HepG2 (cell line): ENCODE results near the gene ELAVL3. TPM values are rescaled to one million over a fixed set of nuclear protein-coding genes. Genes with fewer than 3 reads are reported as not detected.

Experiments used
- ATAC-seq: fragments of 200-7000 bp; cut with Tn5 transposase; 3 replicates; pipeline ENCODE4 v1.9.1; 2020; ENCODE audit warnings: mild to moderate bottlenecking, moderate library complexity
- BruUV-seq: library from RNA; stranded (reverse); fragments of 400-500 nt; replicated peaks from 2 replicates; lab custom pipeline; 2021; lab: Mats Ljungman, UMichigan
- CTCF ChIA-PET: fragments of 300-600 bp; formaldehyde crosslinking; extraction: SDS; loops from one replicate; lab custom pipeline; 2021; ENCODE audit warnings: low total read pairs, inconsistent platforms, low intra/inter-chr PET ratio; lab: Yijun Ruan, JAX
- POLR2A ChIA-PET: fragments of 350-600 bp; sonication (Branson Sonifier 250); formaldehyde crosslinking; loops from one replicate; lab custom pipeline; 2020; ENCODE audit warnings: antibody characterized with exemption, inconsistent platforms; lab: Yijun Ruan, JAX
- DNase-seq: peaks from one replicate; pipeline ENCODE4 v3.0.0-alpha.2; 2015; ENCODE audit warnings: low spot score
- FAIRE-seq: peaks from 3 replicates; lab custom pipeline; 2011; peaks lifted over from hg19 to GRCh38; lab: Jason Lieb, UNC
- H2AFZ ChIP-seq: one replicate; pipeline ENCODE4 v1.6.1; 2011; ENCODE audit warnings: low read length, inconsistent platforms
- H3K27ac ChIP-seq: fragments of 300-600 bp; 3 replicates; pipeline ENCODE4 v1.8.0; 2011; ENCODE audit warnings: mixed run types, mild to moderate bottlenecking, mixed read lengths, low read length, inconsistent platforms; ENCODE audit not compliant: insufficient read depth; ENCODE audit errors: extremely low read length
- H3K27me3 ChIP-seq, 2 experiments: fragments of 200-600 bp in 1 of 2; 2 replicates in 1 of 2; 3 replicates in 1 of 2; pipeline versions ENCODE4 v1.6.0 to v1.8.0; 2011; ENCODE audit warnings: low read length in 2 of 2, mild to moderate bottlenecking in 2 of 2, moderate library complexity in 2 of 2, inconsistent platforms in 1 of 2; ENCODE audit not compliant: insufficient read depth in 2 of 2, control insufficient read depth in 1 of 2
- H3K36me3 ChIP-seq, 2 experiments: fragments of 200-600 bp in 1 of 2; replicated peaks in 1 of 2; 2 replicates in 1 of 2; 3 replicates in 1 of 2; pipeline versions ENCODE4 v1.5.1 to v1.8.0; 2011; ENCODE audit warnings: low read length in 2 of 2, inconsistent platforms in 1 of 2; ENCODE audit not compliant: insufficient read depth in 2 of 2, control insufficient read depth in 1 of 2
- H3K4me1 ChIP-seq: 2 replicates; pipeline ENCODE4 v1.5.1; 2012; ENCODE audit warnings: low read length, inconsistent platforms; ENCODE audit not compliant: insufficient read depth
- H3K4me2 ChIP-seq: 2 replicates; pipeline ENCODE4 v1.6.0; 2011; ENCODE audit warnings: low read depth, low read length, inconsistent platforms
- H3K4me3 ChIP-seq, 3 experiments: fragments of 200-600 bp in 1 of 3; sonication (generic), shearing (Covaris generic) in 1 of 3; replicated peaks in 1 of 3; 2 replicates each; pipeline ENCODE4 v1.5.1; 2011 to 2016; ENCODE audit warnings: low read length in 3 of 3, inconsistent platforms in 2 of 3, low read depth in 2 of 3, mild to moderate bottlenecking in 2 of 3, control low read depth in 1 of 3, mixed read lengths in 1 of 3; ENCODE audit not compliant: insufficient read depth in 1 of 3
- H3K79me2 ChIP-seq: one replicate; pipeline ENCODE4 v1.6.1; 2011; ENCODE audit warnings: low read length, inconsistent platforms; ENCODE audit not compliant: insufficient read depth
- H3K9ac ChIP-seq: 2 replicates; pipeline ENCODE4 v1.6.0; 2011; ENCODE audit warnings: mild to moderate bottlenecking, low read depth, low read length, inconsistent platforms; ENCODE audit not compliant: insufficient read depth
- H3K9me3 ChIP-seq: 2 replicates; pipeline ENCODE4 v1.5.1; 2012; ENCODE audit warnings: mild to moderate bottlenecking, low read length
- H4K20me1 ChIP-seq: 2 replicates; pipeline ENCODE4 v1.6.0; 2011; ENCODE audit warnings: inconsistent platforms, mild to moderate bottlenecking, low read length, moderate library complexity; ENCODE audit not compliant: insufficient read depth
- ERF ChIP-seq: IDR thresholded peaks from 2 replicates; pipeline ENCODE4 v1.6.1; 2018; ENCODE audit warnings: missing biosample characterization, missing genetic modification reagents
- GZF1 ChIP-seq: sonication (generic); formaldehyde crosslinking; IDR thresholded peaks from 2 replicates; pipeline ENCODE4 v1.5.1; 2020; ENCODE audit warnings: mild to moderate bottlenecking, missing genetic modification reagents
- KDM1A ChIP-seq: IDR thresholded peaks from 2 replicates; pipeline ENCODE4 v1.6.1; 2016; ENCODE audit warnings: missing compliant biosample characterization
- TFE3 ChIP-seq: IDR thresholded peaks from 2 replicates; pipeline ENCODE4 v1.6.1; 2016
- ZNF121 ChIP-seq: sonication (generic); formaldehyde crosslinking; IDR thresholded peaks from 2 replicates; pipeline ENCODE4 v1.5.0; 2020; ENCODE audit warnings: mild to moderate bottlenecking, missing genetic modification reagents
- ZNF281 ChIP-seq: sonication (generic); formaldehyde crosslinking; IDR thresholded peaks from 2 replicates; pipeline ENCODE4 v1.4.0; 2020; ENCODE audit warnings: missing genetic modification reagents, borderline replicate concordance
- ZSCAN22 ChIP-seq: sonication (generic); formaldehyde crosslinking; IDR thresholded peaks from 2 replicates; pipeline ENCODE4 v1.4.0; 2020; ENCODE audit warnings: mild to moderate bottlenecking, missing genetic modification reagents
- WGBS: methylation state at CpG from one replicate; pipeline ENCODE4 v1.1.6; 2017; ENCODE audit warnings: low lambda C conversion rate; 5-methylcytosine and 5-hydroxymethylcytosine counted together
- in situ Hi-C: cut with HindIII; loops from 2 replicates; pipeline ENCODE4 v1.10.0; 2017; ENCODE audit warnings: low pct_unique_long_range_greater_than_20kb; ENCODE audit not compliant: extremely low pct_ligation_motif_present
- intact Hi-C: fragments of 100-400 bp; cut with micrococcal nuclease; formaldehyde crosslinking; loops from one replicate; pipeline ENCODE4 v1.10.0; 2022; ENCODE audit not compliant: unreplicated experiment
- polyA plus RNA-seq, 8 experiments: library from polyadenylated mRNA; depleted of rRNA in 3 of 8; stranded (reverse) in 7 of 8; unstranded in 1 of 8; fragments of >200 nt; fragmentation: Illumina TruSeq in 4 of 8; extraction: Trizol in 4 of 8; gene quantifications; 2 replicates each; pipeline versions ENCODE4 v1.2.1 to v1.2.3, GENCODE V29; 2011 to 2016; ENCODE audit warnings: low read depth in 4 of 8, missing spikeins in 1 of 8, mixed read lengths in 1 of 8; ENCODE audit not compliant: insufficient read depth in 1 of 8
- total RNA-seq, 5 experiments: library from RNA; depleted of rRNA; stranded (reverse); fragments of >200 nt; fragmentation: Illumina TruSeq; extraction: Trizol; gene quantifications; 2 replicates each; pipeline ENCODE4 v1.2.3, GENCODE V29; 2016; ENCODE audit warnings: low read depth in 1 of 5
- TF ChIP-seq, protein P1 (sequence below): sonication (generic); formaldehyde crosslinking; IDR thresholded peaks from 2 replicates; pipeline ENCODE4 v1.4.0; 2020; ENCODE audit warnings: missing genetic modification reagents
- TF ChIP-seq, protein P2 (sequence below): sonication (generic); formaldehyde crosslinking; IDR thresholded peaks from 2 replicates; pipeline ENCODE4 v1.5.0; 2020; ENCODE audit warnings: missing genetic modification reagents
- TF ChIP-seq, protein P3 (sequence below): sonication (generic); formaldehyde crosslinking; IDR thresholded peaks from 2 replicates; pipeline ENCODE4 v1.5.0; 2020; ENCODE audit warnings: mild to moderate bottlenecking, missing genetic modification reagents, moderate library complexity

Gene ELAVL3
- total and polyA plus RNA-seq, 2 of the 13 experiments (the other 11 are each of a cell fraction or from before 2014, with no cell fraction given): 0.03 TPM; not detected in 1

GRCh38 chr19:11461453-11461852 is 19.4 kb downstream of the ELAVL3 start:
- intact Hi-C loops: no loop called here
- TF ChIP-seq GZF1 (CRISPR knock-in tag): no peak
- peak; percentile 58; the same call in 1 of the 2 replicates for TF ChIP-seq ZNF121 (CRISPR knock-in tag)
- DNase-seq (no peak), FAIRE-seq (no peak), ATAC-seq (no peak)
- Histone ChIP-seq H3K9ac (no peak overlapping the region), H3K36me3 (no peaks in the 10 kb centered on the region), H3K4me2 (no peak overlapping the region), H3K79me2 (no peaks in the 10 kb centered on the region), H3K4me3 (no peak overlapping the region), H3K27ac (no peak overlapping the region), H3K27me3 (peaks cover 1 to 10% of the 10 kb centered on the region in 2 experiments; a peak in 1 of 5 replicates), H3K4me1 (no peaks in the 10 kb centered on the region), H4K20me1 (no peaks in the 10 kb centered on the region), H3K9me3 (no peaks in the 10 kb centered on the region), H2AFZ (no peak overlapping the region)
- WGBS: 3% methylated on average over 2 of the region's 2 CpGs
- in situ Hi-C loops: no loop called here
- ChIA-PET POLR2A (no interaction called here), CTCF (no interaction called here)
- no TSS peak for BruUV-seq

GRCh38 chr19:11460207-11460606 is 20.6 kb downstream of the ELAVL3 start:
- BruUV-seq: no TSS peak
- WGBS: 6% methylated on average over 4 of the region's 4 CpGs
- no peaks in the 10 kb centered on the region for H3K9me3 ChIP-seq
- in situ Hi-C loops (no loop called here), intact Hi-C loops (no loop called here)
- no peaks in the 10 kb centered on the region for H4K20me1 ChIP-seq
- no peak overlapping the region for H2AFZ ChIP-seq
- no peaks in the 10 kb centered on the region for H3K79me2 ChIP-seq
- ATAC-seq: no peak
- H3K36me3 ChIP-seq: no peaks in the 10 kb centered on the region
- no peak overlapping the region for H3K27ac ChIP-seq
- CTCF ChIA-PET: no interaction called here
- H3K9ac ChIP-seq: no peak overlapping the region
- no peak for FAIRE-seq
- DNase-seq: no peak
- H3K27me3 ChIP-seq: peaks cover 1 to 10% of the 10 kb centered on the region in 2 experiments; a peak in 1 of 5 replicates
- no peaks in the 10 kb centered on the region for H3K4me1 ChIP-seq
- H3K4me2 ChIP-seq: no peak overlapping the region
- POLR2A ChIA-PET: no interaction called here
- H3K4me3 ChIP-seq: no peak overlapping the region
- TF ChIP-seq ERF (CRISPR knock-in tag) (no peak), KDM1A (0 out of 2 replicates have a peak, but pooled peaks have one; percentile 27), ZNF281 (CRISPR knock-in tag) (peak; percentile 34; the same call in 1 of the 2 replicates), TFE3 (CRISPR knock-in tag) (no peak), ZSCAN22 (no peak)
- TF ChIP-seq, protein P1, sequence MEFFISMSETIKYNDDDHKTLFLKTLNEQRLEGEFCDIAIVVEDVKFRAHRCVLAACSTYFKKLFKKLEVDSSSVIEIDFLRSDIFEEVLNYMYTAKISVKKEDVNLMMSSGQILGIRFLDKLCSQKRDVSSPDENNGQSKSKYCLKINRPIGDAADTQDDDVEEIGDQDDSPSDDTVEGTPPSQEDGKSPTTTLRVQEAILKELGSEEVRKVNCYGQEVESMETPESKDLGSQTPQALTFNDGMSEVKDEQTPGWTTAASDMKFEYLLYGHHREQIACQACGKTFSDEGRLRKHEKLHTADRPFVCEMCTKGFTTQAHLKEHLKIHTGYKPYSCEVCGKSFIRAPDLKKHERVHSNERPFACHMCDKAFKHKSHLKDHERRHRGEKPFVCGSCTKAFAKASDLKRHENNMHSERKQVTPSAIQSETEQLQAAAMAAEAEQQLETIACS: no peak
- TF ChIP-seq, protein P2, sequence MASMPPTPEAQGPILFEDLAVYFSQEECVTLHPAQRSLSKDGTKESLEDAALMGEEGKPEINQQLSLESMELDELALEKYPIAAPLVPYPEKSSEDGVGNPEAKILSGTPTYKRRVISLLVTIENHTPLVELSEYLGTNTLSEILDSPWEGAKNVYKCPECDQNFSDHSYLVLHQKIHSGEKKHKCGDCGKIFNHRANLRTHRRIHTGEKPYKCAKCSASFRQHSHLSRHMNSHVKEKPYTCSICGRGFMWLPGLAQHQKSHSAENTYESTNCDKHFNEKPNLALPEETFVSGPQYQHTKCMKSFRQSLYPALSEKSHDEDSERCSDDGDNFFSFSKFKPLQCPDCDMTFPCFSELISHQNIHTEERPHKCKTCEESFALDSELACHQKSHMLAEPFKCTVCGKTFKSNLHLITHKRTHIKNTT (CRISPR knock-in tag): no peak
- TF ChIP-seq, protein P3, sequence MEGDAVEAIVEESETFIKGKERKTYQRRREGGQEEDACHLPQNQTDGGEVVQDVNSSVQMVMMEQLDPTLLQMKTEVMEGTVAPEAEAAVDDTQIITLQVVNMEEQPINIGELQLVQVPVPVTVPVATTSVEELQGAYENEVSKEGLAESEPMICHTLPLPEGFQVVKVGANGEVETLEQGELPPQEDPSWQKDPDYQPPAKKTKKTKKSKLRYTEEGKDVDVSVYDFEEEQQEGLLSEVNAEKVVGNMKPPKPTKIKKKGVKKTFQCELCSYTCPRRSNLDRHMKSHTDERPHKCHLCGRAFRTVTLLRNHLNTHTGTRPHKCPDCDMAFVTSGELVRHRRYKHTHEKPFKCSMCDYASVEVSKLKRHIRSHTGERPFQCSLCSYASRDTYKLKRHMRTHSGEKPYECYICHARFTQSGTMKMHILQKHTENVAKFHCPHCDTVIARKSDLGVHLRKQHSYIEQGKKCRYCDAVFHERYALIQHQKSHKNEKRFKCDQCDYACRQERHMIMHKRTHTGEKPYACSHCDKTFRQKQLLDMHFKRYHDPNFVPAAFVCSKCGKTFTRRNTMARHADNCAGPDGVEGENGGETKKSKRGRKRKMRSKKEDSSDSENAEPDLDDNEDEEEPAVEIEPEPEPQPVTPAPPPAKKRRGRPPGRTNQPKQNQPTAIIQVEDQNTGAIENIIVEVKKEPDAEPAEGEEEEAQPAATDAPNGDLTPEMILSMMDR (CRISPR knock-in tag): peak; percentile 42
